ENCODE data around the gene NMS.

NMS gene

GRCh38 chr2:100520224-100520623 is 49.9 kb downstream of the NMS start:
- no peaks in the 10 kb centered on the region for H3K27me3 ChIP-seq (ENCODE audit: control insufficient read depth in 2 of 2, insufficient read depth in 2 of 2, low read length in 2 of 2)
- H3K9me3 ChIP-seq (ENCODE audit: control insufficient read depth in 2 of 2, low read length in 2 of 2) = no peaks in the 10 kb centered on the region
- no peaks in the 10 kb centered on the region for H3K4me1 ChIP-seq (ENCODE audit: control insufficient read depth in 2 of 2, insufficient read depth in 2 of 2, low read length in 2 of 2)
- no peaks in the 10 kb centered on the region for H3K36me3 ChIP-seq (ENCODE audit: control insufficient read depth in 2 of 2, insufficient read depth in 2 of 2, low read length in 2 of 2)
- no peak overlapping the region for H3K27ac ChIP-seq (ENCODE audit: low read depth in 2 of 2, low read length in 2 of 2)
- no peak overlapping the region for H3K9ac ChIP-seq (ENCODE audit: low read depth in 1 of 2, low read length in 2 of 2)
- H3K4me3 ChIP-seq (ENCODE audit: low read length in 2 of 2) = no peak overlapping the region

- Histone ChIP-seq H3K4me3 (ENCODE audit: low read length in 2 of 2) (no peak overlapping the region), H3K9me3 (ENCODE audit: control insufficient read depth in 2 of 2, low read length in 2 of 2) (no peaks in the 10 kb centered on the region), H3K4me1 (ENCODE audit: control insufficient read depth in 2 of 2, insufficient read depth in 2 of 2, low read length in 2 of 2) (no peaks in the 10 kb centered on the region), H3K36me3 (ENCODE audit: control insufficient read depth in 2 of 2, insufficient read depth in 2 of 2, low read length in 2 of 2) (no peaks in the 10 kb centered on the region), H3K27me3 (ENCODE audit: control insufficient read depth in 2 of 2, insufficient read depth in 2 of 2, low read length in 2 of 2) (no peaks in the 10 kb centered on the region), H3K9ac (ENCODE audit: low read depth in 1 of 2, low read length in 2 of 2) (no peak overlapping the region), H3K27ac (ENCODE audit: low read depth in 2 of 2, low read length in 2 of 2) (no peak overlapping the region)
These were observed 52.1 kb downstream of the NMS start for GRCh38 chr2:100522430-100522829.

- Histone ChIP-seq H3K9me3 (ENCODE audit: control insufficient read depth in 2 of 2, low read length in 2 of 2) (no peaks in the 10 kb centered on the region), H3K27ac (ENCODE audit: low read depth in 2 of 2, low read length in 2 of 2) (no peak overlapping the region), H3K9ac (ENCODE audit: low read depth in 1 of 2, low read length in 2 of 2) (no peak overlapping the region), H3K36me3 (ENCODE audit: control insufficient read depth in 2 of 2, insufficient read depth in 2 of 2, low read length in 2 of 2) (no peaks in the 10 kb centered on the region), H3K4me1 (ENCODE audit: control insufficient read depth in 2 of 2, insufficient read depth in 2 of 2, low read length in 2 of 2) (no peaks in the 10 kb centered on the region), H3K27me3 (ENCODE audit: control insufficient read depth in 2 of 2, insufficient read depth in 2 of 2, low read length in 2 of 2) (no peaks in the 10 kb centered on the region), H3K4me3 (ENCODE audit: low read length in 2 of 2) (no peak overlapping the region)
These were observed 54.0 kb downstream of the NMS start for GRCh38 chr2:100524331-100524730.

- H3K27ac ChIP-seq (ENCODE audit: low read depth in 2 of 2, low read length in 2 of 2) = no peak overlapping the region
- H3K4me1 ChIP-seq (ENCODE audit: control insufficient read depth in 2 of 2, insufficient read depth in 2 of 2, low read length in 2 of 2) = no peaks in the 10 kb centered on the region
- H3K9me3 ChIP-seq (ENCODE audit: control insufficient read depth in 2 of 2, low read length in 2 of 2) = no peaks in the 10 kb centered on the region
- no peaks in the 10 kb centered on the region for H3K27me3 ChIP-seq (ENCODE audit: control insufficient read depth in 2 of 2, insufficient read depth in 2 of 2, low read length in 2 of 2)
- H3K36me3 ChIP-seq (ENCODE audit: control insufficient read depth in 2 of 2, insufficient read depth in 2 of 2, low read length in 2 of 2) = no peaks in the 10 kb centered on the region
- no peak overlapping the region for H3K9ac ChIP-seq (ENCODE audit: low read depth in 1 of 2, low read length in 2 of 2)
- H3K4me3 ChIP-seq (ENCODE audit: low read length in 2 of 2) = no peak overlapping the region
These were observed 56.6 kb downstream of the NMS start for GRCh38 chr2:100526868-100527267.

- Histone ChIP-seq H3K36me3 (ENCODE audit: control insufficient read depth in 2 of 2, insufficient read depth in 2 of 2, low read length in 2 of 2) (no peaks in the 10 kb centered on the region), H3K9ac (ENCODE audit: low read depth in 1 of 2, low read length in 2 of 2) (no peak overlapping the region), H3K27ac (ENCODE audit: low read depth in 2 of 2, low read length in 2 of 2) (no peak overlapping the region), H3K4me1 (ENCODE audit: control insufficient read depth in 2 of 2, insufficient read depth in 2 of 2, low read length in 2 of 2) (no peaks in the 10 kb centered on the region), H3K4me3 (ENCODE audit: low read length in 2 of 2) (no peak overlapping the region), H3K9me3 (ENCODE audit: control insufficient read depth in 2 of 2, low read length in 2 of 2) (no peaks in the 10 kb centered on the region), H3K27me3 (ENCODE audit: control insufficient read depth in 2 of 2, insufficient read depth in 2 of 2, low read length in 2 of 2) (no peaks in the 10 kb centered on the region)
These were observed 57.2 kb downstream of the NMS start for GRCh38 chr2:100527440-100528015.

- H3K9ac ChIP-seq (ENCODE audit: low read depth in 1 of 2, low read length in 2 of 2) = no peak overlapping the region
- H3K9me3 ChIP-seq (ENCODE audit: control insufficient read depth in 2 of 2, low read length in 2 of 2) = no peaks in the 10 kb centered on the region
- no peaks in the 10 kb centered on the region for H3K36me3 ChIP-seq (ENCODE audit: control insufficient read depth in 2 of 2, insufficient read depth in 2 of 2, low read length in 2 of 2)
- no peaks in the 10 kb centered on the region for H3K27me3 ChIP-seq (ENCODE audit: control insufficient read depth in 2 of 2, insufficient read depth in 2 of 2, low read length in 2 of 2)
- no peaks in the 10 kb centered on the region for H3K4me1 ChIP-seq (ENCODE audit: control insufficient read depth in 2 of 2, insufficient read depth in 2 of 2, low read length in 2 of 2)
- no peak overlapping the region for H3K4me3 ChIP-seq (ENCODE audit: low read length in 2 of 2)
- H3K27ac ChIP-seq (ENCODE audit: low read depth in 2 of 2, low read length in 2 of 2) = no peak overlapping the region
These were observed 58.9 kb downstream of the NMS start for GRCh38 chr2:100529176-100529575.

- no peak overlapping the region for H3K9ac ChIP-seq (ENCODE audit: low read depth in 1 of 2, low read length in 2 of 2)
- no peaks in the 10 kb centered on the region for H3K36me3 ChIP-seq (ENCODE audit: control insufficient read depth in 2 of 2, insufficient read depth in 2 of 2, low read length in 2 of 2)
- no peaks in the 10 kb centered on the region for H3K9me3 ChIP-seq (ENCODE audit: control insufficient read depth in 2 of 2, low read length in 2 of 2)
- no peaks in the 10 kb centered on the region for H3K27me3 ChIP-seq (ENCODE audit: control insufficient read depth in 2 of 2, insufficient read depth in 2 of 2, low read length in 2 of 2)
- no peak overlapping the region for H3K4me3 ChIP-seq (ENCODE audit: low read length in 2 of 2)
- H3K27ac ChIP-seq (ENCODE audit: low read depth in 2 of 2, low read length in 2 of 2) = no peak overlapping the region
- H3K4me1 ChIP-seq (ENCODE audit: control insufficient read depth in 2 of 2, insufficient read depth in 2 of 2, low read length in 2 of 2) = no peaks in the 10 kb centered on the region
These were observed 59.6 kb downstream of the NMS start for GRCh38 chr2:100529900-100530299.
